Hepatocyte (in vitro differentiated cells): ENCODE measurements around the gene CCDC183.
"Not testable (repeated sequence)": the region's sequence is repeated elsewhere in the genome, so short reads cannot be mapped to it uniquely, and the experiment has no call there.

Experiments used
- CTCF ChIP-seq: fragments of 200-600 bp; sonication (generic); IDR thresholded peaks from 2 replicates; pipeline ENCODE4 v1.5.1; 2016; ENCODE audit warnings: antibody characterized with exemption, mild to moderate bottlenecking; ENCODE audit not compliant: poor library complexity
- EZH2 ChIP-seq: fragments of 200-600 bp; sonication (generic); IDR thresholded peaks from 2 replicates; pipeline ENCODE4 v1.6.1; 2016; ENCODE audit warnings: antibody characterized with exemption, mild to moderate bottlenecking, borderline replicate concordance

- TF ChIP-seq CTCF = peak; percentile 51
- TF ChIP-seq EZH2 = not testable (repeated sequence)
Measured at GRCh38 chr9:136766410-136767120, 29.6 kb upstream of the CCDC183 start.
